ENCODE data around the gene PRKACG. TPM values are rescaled to one million over a fixed set of nuclear protein-coding genes. Genes with fewer than 3 reads are reported as not detected.

Gene PRKACG
- total RNA-seq, 2 experiments from 2014 or later = not detected

GRCh38 chr9:68979538-68980314, 34.2 kb downstream of the PRKACG start:
- Mint-ChIP-seq H3K4me3 (no peak overlapping the region), H3K4me1 (ENCODE audit: low read depth) (peaks cover 33% of the 10 kb centered on the region), H3K9me3 (no peaks in the 10 kb centered on the region), H3K36me3 (no peaks in the 10 kb centered on the region), H3K27ac (peak overlapping the region; percentile 62), H3K27me3 (peaks cover 3% of the 10 kb centered on the region)
- ChIA-PET CTCF (interaction anchor here (0.9 to 2.3 kb wide), 4 partner anchors 18 to 396 kb away, joined by 3 to 10 read pairs (median 4); no protein-coding TSS in a partner anchor), POLR2A (interaction anchor here (0.6 kb wide), 1 partner anchor 356 kb away, joined by 3 read pairs; no protein-coding TSS in a partner anchor)
- intact Hi-C loops (cut with micrococcal nuclease) = no loop called here
- DNase-seq = peak; percentile 67

- Mint-ChIP-seq H3K4me3 (no peak overlapping the region), H3K9me3 (no peaks in the 10 kb centered on the region), H3K4me1 (ENCODE audit: low read depth) (peaks cover 42% of the 10 kb centered on the region), H3K36me3 (no peaks in the 10 kb centered on the region), H3K27me3 (peaks cover 3% of the 10 kb centered on the region), H3K27ac (no peak overlapping the region)
- intact Hi-C loops (cut with micrococcal nuclease) = no loop called here
- no peak for DNase-seq
- ChIA-PET CTCF (interaction anchor here (2.3 kb wide), 1 partner anchor 21 kb away, joined by 10 read pairs; no protein-coding TSS in a partner anchor), POLR2A (no interaction called here)
Measured at GRCh38 chr9:68978501-68978900, 35.4 kb downstream of the PRKACG start.

GRCh38 chr9:68978066-68978465, 35.8 kb downstream of the PRKACG start:
- Mint-ChIP-seq H3K9me3 (no peaks in the 10 kb centered on the region), H3K27me3 (peaks cover 3% of the 10 kb centered on the region), H3K4me3 (no peak overlapping the region), H3K4me1 (ENCODE audit: low read depth) (peaks cover 46% of the 10 kb centered on the region), H3K36me3 (no peaks in the 10 kb centered on the region), H3K27ac (no peak overlapping the region)
- intact Hi-C loops (cut with micrococcal nuclease) = no loop called here
- no peak for DNase-seq
- ChIA-PET POLR2A (no interaction called here), CTCF (no interaction called here)

- no peaks in the 10 kb centered on the region for H3K36me3 Mint-ChIP-seq
Measured at GRCh38 chr9:68975365-68976043, 38.4 kb downstream of the PRKACG start.

GRCh38 chr9:68974901-68975300, 39.0 kb downstream of the PRKACG start:
- H3K27me3 Mint-ChIP-seq = peaks cover 3% of the 10 kb centered on the region
- H3K4me3 Mint-ChIP-seq = peak overlapping the region; percentile 20
- POLR2A ChIA-PET = interaction anchor here (0.6 to 2.4 kb wide), 8 partner anchors 9 to 324 kb away, joined by 3 to 22 read pairs (median 4); no protein-coding TSS in a partner anchor
- H3K27ac Mint-ChIP-seq = peak overlapping the region; percentile 73
- CTCF ChIA-PET = interaction anchor here (0.7 to 2.7 kb wide), 8 partner anchors 9 to 60 kb away, joined by 3 to 14 read pairs (median 4); partner anchors contain the start of gene FXN
- peaks cover 54% of the 10 kb centered on the region for H3K4me1 Mint-ChIP-seq (ENCODE audit: low read depth)
- no peak for DNase-seq
- intact Hi-C loops (cut with micrococcal nuclease) = loop anchor here (1.0 to 2.0 kb wide), 9 partner anchors 9 to 322 kb away; no protein-coding TSS in a partner anchor
- peaks cover 5% of the 10 kb centered on the region for H3K9me3 Mint-ChIP-seq
- no peaks in the 10 kb centered on the region for H3K36me3 Mint-ChIP-seq

More at GRCh38 chr9:68975365-68976043, 38.4 kb downstream of the PRKACG start:
- ChIA-PET CTCF (interaction anchor here (1.0 to 1.5 kb wide), 3 partner anchors 16 to 25 kb away, joined by 3 to 4 read pairs (median 3); no protein-coding TSS in a partner anchor), POLR2A (interaction anchor here (1.7 to 2.4 kb wide), 2 partner anchors 9 to 24 kb away, joined by 10 to 22 read pairs; no protein-coding TSS in a partner anchor)
- intact Hi-C loops (cut with micrococcal nuclease) = loop anchor here (2.0 kb wide), 1 partner anchor 79 kb away; no protein-coding TSS in a partner anchor
- peak overlapping the region; percentile 73 for H3K27ac Mint-ChIP-seq
- H3K27me3 Mint-ChIP-seq = peaks cover 3% of the 10 kb centered on the region
- peaks cover 54% of the 10 kb centered on the region for H3K4me1 Mint-ChIP-seq (ENCODE audit: low read depth)
- no peak for DNase-seq
- H3K9me3 Mint-ChIP-seq = peaks cover 5% of the 10 kb centered on the region
- no peak overlapping the region for H3K4me3 Mint-ChIP-seq

GRCh38 chr9:68974431-68974830, 39.5 kb downstream of the PRKACG start:
- Mint-ChIP-seq H3K4me1 (ENCODE audit: low read depth) (peaks cover 49% of the 10 kb centered on the region), H3K4me3 (no peak overlapping the region), H3K9me3 (peaks cover 5% of the 10 kb centered on the region), H3K36me3 (no peaks in the 10 kb centered on the region), H3K27ac (peak overlapping the region; percentile 85), H3K27me3 (peaks cover 3% of the 10 kb centered on the region)
- ChIA-PET CTCF (interaction anchor here (0.7 to 2.7 kb wide), 8 partner anchors 9 to 61 kb away, joined by 3 to 14 read pairs (median 4); partner anchors contain the start of gene FXN), POLR2A (interaction anchor here (0.6 to 2.4 kb wide), 9 partner anchors 10 to 323 kb away, joined by 3 to 22 read pairs (median 4); no protein-coding TSS in a partner anchor)
- intact Hi-C loops (cut with micrococcal nuclease) = loop anchor here (1.0 to 2.0 kb wide), 9 partner anchors 10 to 321 kb away; no protein-coding TSS in a partner anchor
- DNase-seq = peak; percentile 56

GRCh38 chr9:68973619-68974018, 40.3 kb downstream of the PRKACG start:
- Mint-ChIP-seq H3K4me3 (no peak overlapping the region), H3K4me1 (ENCODE audit: low read depth) (peaks cover 41% of the 10 kb centered on the region), H3K9me3 (peaks cover 5% of the 10 kb centered on the region), H3K27me3 (peaks cover 3% of the 10 kb centered on the region), H3K27ac (peak overlapping the region; percentile 85), H3K36me3 (no peaks in the 10 kb centered on the region)
- intact Hi-C loops (cut with micrococcal nuclease) = loop anchor here (1.0 to 2.0 kb wide), 9 partner anchors 11 to 320 kb away; no protein-coding TSS in a partner anchor
- no peak for DNase-seq
- POLR2A ChIA-PET = interaction anchor here (1.0 to 2.4 kb wide), 6 partner anchors 11 to 194 kb away, joined by 3 to 22 read pairs (median 6); no protein-coding TSS in a partner anchor
- CTCF ChIA-PET = interaction anchor here (1.4 to 2.7 kb wide), 3 partner anchors 11 to 26 kb away, joined by 7 to 14 read pairs (median 7); no protein-coding TSS in a partner anchor

- ChIA-PET CTCF (no interaction called here), POLR2A (no interaction called here)
- intact Hi-C loops (cut with micrococcal nuclease) = no loop called here
- Mint-ChIP-seq H3K27ac (no peak overlapping the region), H3K27me3 (no peaks in the 10 kb centered on the region), H3K36me3 (no peaks in the 10 kb centered on the region), H3K4me3 (no peak overlapping the region), H3K4me1 (ENCODE audit: low read depth) (peaks cover 28% of the 10 kb centered on the region), H3K9me3 (peaks cover 5% of the 10 kb centered on the region)
- no peak for DNase-seq
Measured at GRCh38 chr9:68970151-68970550, 43.8 kb downstream of the PRKACG start.

GRCh38 chr9:68969538-68969937, 44.4 kb downstream of the PRKACG start:
- intact Hi-C loops (cut with micrococcal nuclease) = no loop called here
- Mint-ChIP-seq H3K36me3 (no peaks in the 10 kb centered on the region), H3K4me1 (ENCODE audit: low read depth) (peaks cover 22% of the 10 kb centered on the region), H3K4me3 (no peak overlapping the region), H3K9me3 (peaks cover 5% of the 10 kb centered on the region), H3K27me3 (no peaks in the 10 kb centered on the region), H3K27ac (no peak overlapping the region)
- ChIA-PET POLR2A (no interaction called here), CTCF (no interaction called here)
- DNase-seq = no peak

- no peak for DNase-seq
- Mint-ChIP-seq H3K27ac (no peak overlapping the region), H3K27me3 (no peaks in the 10 kb centered on the region), H3K4me3 (no peak overlapping the region), H3K36me3 (no peaks in the 10 kb centered on the region), H3K4me1 (ENCODE audit: low read depth) (peaks cover 9% of the 10 kb centered on the region), H3K9me3 (peaks cover 5% of the 10 kb centered on the region)
- intact Hi-C loops (cut with micrococcal nuclease) = no loop called here
- CTCF ChIA-PET = interaction anchor here (3.0 kb wide), 1 partner anchor 12 kb away, joined by 7 read pairs; no protein-coding TSS in a partner anchor
- POLR2A ChIA-PET = no interaction called here
Measured at GRCh38 chr9:68967800-68968199, 46.1 kb downstream of the PRKACG start.

- CTCF ChIA-PET = interaction anchor here (3.0 kb wide), 1 partner anchor 11 kb away, joined by 7 read pairs; no protein-coding TSS in a partner anchor
- Mint-ChIP-seq H3K27ac (no peak overlapping the region), H3K36me3 (no peaks in the 10 kb centered on the region), H3K9me3 (peaks cover 2% of the 10 kb centered on the region), H3K4me3 (no peak overlapping the region), H3K27me3 (peaks cover 1% of the 10 kb centered on the region), H3K4me1 (ENCODE audit: low read depth) (peaks cover 4% of the 10 kb centered on the region)
- DNase-seq = no peak
- POLR2A ChIA-PET = no interaction called here
- intact Hi-C loops (cut with micrococcal nuclease) = no loop called here
Measured at GRCh38 chr9:68966496-68966944, 47.4 kb downstream of the PRKACG start.
